HepG2 (cell line): ENCODE measurements around the gene PEF1. TPM values are rescaled to one million over a fixed set of nuclear protein-coding genes. Genes with fewer than 3 reads are reported as not detected.

Source experiments
- ATAC-seq: fragments of 200-7000 bp; cut with Tn5 transposase; 3 replicates; pipeline ENCODE4 v1.9.1; 2020; ENCODE audit warnings: mild to moderate bottlenecking, moderate library complexity
- BruUV-seq: library from RNA; stranded (reverse); fragments of 400-500 nt; replicated peaks from 2 replicates; lab custom pipeline; 2021; lab: Mats Ljungman, UMichigan
- CTCF ChIA-PET: fragments of 300-600 bp; formaldehyde crosslinking; extraction: SDS; loops from one replicate; lab custom pipeline; 2021; ENCODE audit warnings: low total read pairs, inconsistent platforms, low intra/inter-chr PET ratio; lab: Yijun Ruan, JAX
- POLR2A ChIA-PET: fragments of 350-600 bp; sonication (Branson Sonifier 250); formaldehyde crosslinking; loops from one replicate; lab custom pipeline; 2020; ENCODE audit warnings: antibody characterized with exemption, inconsistent platforms; lab: Yijun Ruan, JAX
- DNase-seq: peaks from one replicate; pipeline ENCODE4 v3.0.0-alpha.2; 2015; ENCODE audit warnings: low spot score
- FAIRE-seq: peaks from 3 replicates; lab custom pipeline; 2011; peaks lifted over from hg19 to GRCh38; lab: Jason Lieb, UNC
- H2AFZ ChIP-seq: one replicate; pipeline ENCODE4 v1.6.1; 2011; ENCODE audit warnings: low read length, inconsistent platforms
- H3K27ac ChIP-seq: fragments of 300-600 bp; 3 replicates; pipeline ENCODE4 v1.8.0; 2011; ENCODE audit warnings: mixed run types, mild to moderate bottlenecking, mixed read lengths, low read length, inconsistent platforms; ENCODE audit not compliant: insufficient read depth; ENCODE audit errors: extremely low read length
- H3K27me3 ChIP-seq, 2 experiments: fragments of 200-600 bp in 1 of 2; 2 replicates in 1 of 2; 3 replicates in 1 of 2; pipeline versions ENCODE4 v1.6.0 to v1.8.0; 2011; ENCODE audit warnings: low read length in 2 of 2, mild to moderate bottlenecking in 2 of 2, moderate library complexity in 2 of 2, inconsistent platforms in 1 of 2; ENCODE audit not compliant: insufficient read depth in 2 of 2, control insufficient read depth in 1 of 2
- H3K36me3 ChIP-seq, 2 experiments: fragments of 200-600 bp in 1 of 2; replicated peaks in 1 of 2; 2 replicates in 1 of 2; 3 replicates in 1 of 2; pipeline versions ENCODE4 v1.5.1 to v1.8.0; 2011; ENCODE audit warnings: low read length in 2 of 2, inconsistent platforms in 1 of 2; ENCODE audit not compliant: insufficient read depth in 2 of 2, control insufficient read depth in 1 of 2
- H3K4me1 ChIP-seq: 2 replicates; pipeline ENCODE4 v1.5.1; 2012; ENCODE audit warnings: low read length, inconsistent platforms; ENCODE audit not compliant: insufficient read depth
- H3K4me2 ChIP-seq: 2 replicates; pipeline ENCODE4 v1.6.0; 2011; ENCODE audit warnings: low read depth, low read length, inconsistent platforms
- H3K4me3 ChIP-seq, 3 experiments: fragments of 200-600 bp in 1 of 3; sonication (generic), shearing (Covaris generic) in 1 of 3; replicated peaks in 1 of 3; 2 replicates each; pipeline ENCODE4 v1.5.1; 2011 to 2016; ENCODE audit warnings: low read length in 3 of 3, inconsistent platforms in 2 of 3, low read depth in 2 of 3, mild to moderate bottlenecking in 2 of 3, control low read depth in 1 of 3, mixed read lengths in 1 of 3; ENCODE audit not compliant: insufficient read depth in 1 of 3
- H3K79me2 ChIP-seq: one replicate; pipeline ENCODE4 v1.6.1; 2011; ENCODE audit warnings: low read length, inconsistent platforms; ENCODE audit not compliant: insufficient read depth
- H3K9ac ChIP-seq: 2 replicates; pipeline ENCODE4 v1.6.0; 2011; ENCODE audit warnings: mild to moderate bottlenecking, low read depth, low read length, inconsistent platforms; ENCODE audit not compliant: insufficient read depth
- H3K9me3 ChIP-seq: 2 replicates; pipeline ENCODE4 v1.5.1; 2012; ENCODE audit warnings: mild to moderate bottlenecking, low read length
- H4K20me1 ChIP-seq: 2 replicates; pipeline ENCODE4 v1.6.0; 2011; ENCODE audit warnings: inconsistent platforms, mild to moderate bottlenecking, low read length, moderate library complexity; ENCODE audit not compliant: insufficient read depth
- CERS6 ChIP-seq: sonication (generic); formaldehyde crosslinking; IDR thresholded peaks from 2 replicates; pipeline ENCODE4 v1.5.0; 2020; ENCODE audit warnings: missing genetic modification reagents
- CHD2 ChIP-seq: IDR thresholded peaks from 2 replicates; pipeline ENCODE4 v1.6.1; 2011; ENCODE audit warnings: low read depth, low read length, improper control_type of control experiment
- FOXO4 ChIP-seq: sonication (generic); formaldehyde crosslinking; conservative IDR thresholded peaks from 2 replicates; pipeline ENCODE4 v1.8.1; 2023; ENCODE audit warnings: missing genetic modification reagents
- GTF2F1 ChIP-seq: fragments of 150-350 bp; IDR thresholded peaks from 2 replicates; pipeline ENCODE4 v1.6.1; 2014; ENCODE audit warnings: low read length
- KAT8 ChIP-seq: IDR thresholded peaks from 2 replicates; pipeline ENCODE4 v1.6.1; 2016; ENCODE audit warnings: missing genetic modification reagents, missing compliant biosample characterization
- NFATC3 ChIP-seq: sonication (generic); formaldehyde crosslinking; IDR thresholded peaks from 2 replicates; pipeline ENCODE4 v1.5.1; 2020; ENCODE audit warnings: mild to moderate bottlenecking, missing genetic modification reagents
- NFIC ChIP-seq: IDR thresholded peaks from 2 replicates; pipeline ENCODE4 v1.6.1; 2012; ENCODE audit warnings: mild to moderate bottlenecking, low read length, inconsistent platforms
- SIX4 ChIP-seq: sonication (generic); formaldehyde crosslinking; IDR thresholded peaks from 2 replicates; pipeline ENCODE4 v1.4.0; 2020; ENCODE audit warnings: missing genetic modification reagents
- TMF1 ChIP-seq: sonication (generic); formaldehyde crosslinking; IDR thresholded peaks from 2 replicates; pipeline ENCODE4 v1.8.1; 2022; ENCODE audit warnings: low read depth, missing genetic modification reagents
- ZBTB3 ChIP-seq: sonication (generic); formaldehyde crosslinking; IDR thresholded peaks from 2 replicates; pipeline ENCODE4 v1.4.0; 2020; ENCODE audit warnings: low read depth, mild to moderate bottlenecking, moderate library complexity, missing genetic modification reagents, borderline replicate concordance
- ZNF20 ChIP-seq: sonication (generic); formaldehyde crosslinking; IDR thresholded peaks from 2 replicates; pipeline ENCODE4 v1.4.0; 2020; ENCODE audit warnings: mild to moderate bottlenecking, moderate library complexity, missing genetic modification reagents
- ZNF253 ChIP-seq: sonication (generic); formaldehyde crosslinking; IDR thresholded peaks from 2 replicates; pipeline ENCODE4 v1.8.0; 2022; ENCODE audit warnings: mild to moderate bottlenecking, missing genetic modification reagents, borderline replicate concordance
- ZNF383 ChIP-seq: sonication (generic); formaldehyde crosslinking; IDR thresholded peaks from 2 replicates; pipeline ENCODE4 v1.4.0; 2020; ENCODE audit warnings: missing genetic modification reagents, mild to moderate bottlenecking, borderline replicate concordance
- ZNF784 ChIP-seq: sonication (generic); formaldehyde crosslinking; IDR thresholded peaks from 2 replicates; pipeline ENCODE4 v1.5.1; 2020; ENCODE audit warnings: missing genetic modification reagents, mild to moderate bottlenecking, borderline replicate concordance
- ZNF83 ChIP-seq: sonication (generic); formaldehyde crosslinking; IDR thresholded peaks from 2 replicates; pipeline ENCODE4 v1.4.0; 2020; ENCODE audit warnings: missing genetic modification reagents, mild to moderate bottlenecking, borderline replicate concordance
- ZUFSP ChIP-seq: sonication (generic); formaldehyde crosslinking; IDR thresholded peaks from 2 replicates; pipeline ENCODE4 v1.9.0; 2021; ENCODE audit warnings: missing genetic modification reagents, mild to moderate bottlenecking, borderline replicate concordance
- WGBS: methylation state at CpG from one replicate; pipeline ENCODE4 v1.1.6; 2017; ENCODE audit warnings: low lambda C conversion rate; 5-methylcytosine and 5-hydroxymethylcytosine counted together
- in situ Hi-C: cut with HindIII; loops from 2 replicates; pipeline ENCODE4 v1.10.0; 2017; ENCODE audit warnings: low pct_unique_long_range_greater_than_20kb; ENCODE audit not compliant: extremely low pct_ligation_motif_present
- intact Hi-C: fragments of 100-400 bp; cut with micrococcal nuclease; formaldehyde crosslinking; loops from one replicate; pipeline ENCODE4 v1.10.0; 2022; ENCODE audit not compliant: unreplicated experiment
- polyA plus RNA-seq, 8 experiments: library from polyadenylated mRNA; depleted of rRNA in 3 of 8; stranded (reverse) in 7 of 8; unstranded in 1 of 8; fragments of >200 nt; fragmentation: Illumina TruSeq in 4 of 8; extraction: Trizol in 4 of 8; gene quantifications; 2 replicates each; pipeline versions ENCODE4 v1.2.1 to v1.2.3, GENCODE V29; 2011 to 2016; ENCODE audit warnings: low read depth in 4 of 8, missing spikeins in 1 of 8, mixed read lengths in 1 of 8; ENCODE audit not compliant: insufficient read depth in 1 of 8
- total RNA-seq, 5 experiments: library from RNA; depleted of rRNA; stranded (reverse); fragments of >200 nt; fragmentation: Illumina TruSeq; extraction: Trizol; gene quantifications; 2 replicates each; pipeline ENCODE4 v1.2.3, GENCODE V29; 2016; ENCODE audit warnings: low read depth in 1 of 5

The PEF1 gene
- total and polyA plus RNA-seq, 2 of the 13 experiments (the other 11 are each of a cell fraction or from before 2014, with no cell fraction given): 57.1 to 57.8 TPM

- TF ChIP-seq ZBTB3 (CRISPR knock-in tag) (no peak), ZNF253 (no peak), CERS6 (no peak), FOXO4 (CRISPR knock-in tag) (no peak), TMF1 (CRISPR knock-in tag) (no peak), ZUFSP (CRISPR knock-in tag) (no peak), CHD2 (no peak), ZNF383 (CRISPR knock-in tag) (no peak), ZNF20 (no peak), NFATC3 (no peak), NFIC (no peak), KAT8 (CRISPR knock-in tag) (no peak), SIX4 (CRISPR knock-in tag) (no peak), ZNF784 (CRISPR knock-in tag) (no peak), GTF2F1 (no peak), ZNF83 (no peak)
- Histone ChIP-seq H3K9ac (no peak overlapping the region), H3K4me2 (no peak overlapping the region), H3K27ac (no peak overlapping the region), H3K4me3 (no peak overlapping the region), H3K9me3 (no peaks in the 10 kb centered on the region), H3K79me2 (no peaks in the 10 kb centered on the region), H3K36me3 (no peaks in the 10 kb centered on the region), H3K27me3 (no peaks in the 10 kb centered on the region), H4K20me1 (no peaks in the 10 kb centered on the region), H3K4me1 (peaks cover 9% of the 10 kb centered on the region), H2AFZ (no peak overlapping the region)
- ATAC-seq (no peak), FAIRE-seq (no peak), DNase-seq (no peak)
- ChIA-PET POLR2A (no interaction called here), CTCF (no interaction called here)
- intact Hi-C loops: no loop called here
- in situ Hi-C loops: no loop called here
- BruUV-seq: no TSS peak
- 95% methylated on average over 8 of the region's 11 CpGs for whole genome bisulfite sequencing
These were observed 26.5 kb upstream of the PEF1 start for GRCh38 chr1:31671147-31671546.
